ENCODE results near the gene COL23A1.

COL23A1 gene

GRCh38 chr5:178445534-178445933, 144.7 kb downstream of the COL23A1 start:
- no peak for TF ChIP-seq CTCF (IDR thresholded peaks at IDR 0.05; ENCODE audit: low read depth, low read length, missing control alignments)
- H3K4me3 ChIP-seq (ENCODE audit: low read depth, low read length), result no peak overlapping the region
- DNase-seq (ENCODE audit: low read depth), result no peak

- no peak for TF ChIP-seq CTCF (IDR thresholded peaks at IDR 0.05; ENCODE audit: low read depth, low read length, missing control alignments)
- no peak for DNase-seq (ENCODE audit: low read depth)
- no peak overlapping the region for H3K4me3 ChIP-seq (ENCODE audit: low read depth, low read length)
Observed at GRCh38 chr5:178442405-178443257, 147.6 kb downstream of the COL23A1 start.

GRCh38 chr5:178441486-178442270, 148.5 kb downstream of the COL23A1 start:
- H3K4me3 ChIP-seq (ENCODE audit: low read depth, low read length), result no peak overlapping the region
- no peak for DNase-seq (ENCODE audit: low read depth)
- TF ChIP-seq CTCF (IDR thresholded peaks at IDR 0.05; ENCODE audit: low read depth, low read length, missing control alignments), result no peak

- no peak for TF ChIP-seq CTCF (IDR thresholded peaks at IDR 0.05; ENCODE audit: low read depth, low read length, missing control alignments)
- no peak overlapping the region for H3K4me3 ChIP-seq (ENCODE audit: low read depth, low read length)
- DNase-seq (ENCODE audit: low read depth), result no peak
Observed at GRCh38 chr5:178440181-178440580, 150.0 kb downstream of the COL23A1 start.

GRCh38 chr5:178439493-178440180, 150.6 kb downstream of the COL23A1 start:
- H3K4me3 ChIP-seq (ENCODE audit: low read depth, low read length), result no peak overlapping the region
- no peak for TF ChIP-seq CTCF (IDR thresholded peaks at IDR 0.05; ENCODE audit: low read depth, low read length, missing control alignments)
- no peak for DNase-seq (ENCODE audit: low read depth)

- TF ChIP-seq CTCF (IDR thresholded peaks at IDR 0.05; ENCODE audit: low read depth, low read length, missing control alignments), result no peak
- H3K4me3 ChIP-seq (ENCODE audit: low read depth, low read length), result no peak overlapping the region
- DNase-seq (ENCODE audit: low read depth), result no peak
Observed at GRCh38 chr5:178438796-178439195, 151.4 kb downstream of the COL23A1 start.
